IMR-90 (cell line): ENCODE data around the gene BTK. TPM values are rescaled to one million over a fixed set of nuclear protein-coding genes. Genes with fewer than 3 reads are reported as not detected.

Source experiments
- microRNA-seq, 2 experiments: library from miRNA; stranded (forward) in 1 of 2; unstranded in 1 of 2; fragments of 10-50 nt in 1 of 2; fragments of <30 nt in 1 of 2; gene quantifications in 1 of 2; microRNA quantifications in 1 of 2; one replicate each; pipeline versions ENCODE3 to v1.1.0; 2013 to 2020; ENCODE audit not compliant: insufficient read depth in 1 of 2, insufficient read length in 1 of 2, unreplicated experiment in 1 of 2
- polyA plus RNA-seq, 3 experiments: library from polyadenylated mRNA; depleted of rRNA; stranded (reverse); fragments of >200 nt; gene quantifications; 2 replicates each; pipeline ENCODE4 v1.2.3, GENCODE V29; 2012; ENCODE audit warnings: low replicate concordance in 1 of 3
- small RNA-seq, 5 experiments: library from RNA; depleted of rRNA; stranded (forward); fragments of <200 nt; gene quantifications; one replicate each; pipeline ENCODE3, GENCODE V24; 2012
- total RNA-seq: library from RNA; depleted of rRNA; stranded (reverse); fragments of >200 nt; gene quantifications from 2 replicates; pipeline ENCODE4 v1.2.3, GENCODE V29; 2012; rRNA removed

The BTK gene
- total and polyA plus RNA-seq, 2 of the 4 experiments (the other 2 are of a cell fraction) = not detected

Small RNA genes lying within 50 kb of the gene (microRNA-seq; reads per million reads assigned to microRNA genes)
- not detected for gene RNU6-934P (ENCODE audit: insufficient read depth, insufficient read length)

Small RNA genes lying within 50 kb of the gene (small RNA-seq; reads per million reads assigned to genes)
- 0 reads per million in 5 experiments for gene RNU6-934P

Other genes with a start within 250 kb of the BTK start
- gene DRP2, start 166.4 kb downstream of the BTK start, total RNA-seq = 6.9 and 7.0 TPM in 2 replicates
- 6.4 and 7.9 TPM in 2 replicates for gene DRP2, start 166.4 kb downstream of the BTK start, polyA plus RNA-seq (2012; rRNA removed)
- 0.18 and 0.28 TPM in 2 replicates for gene TAF7L, start 94.9 kb downstream of the BTK start, total RNA-seq
- 0.22 TPM in 2 replicates for gene TAF7L, start 94.9 kb downstream of the BTK start, polyA plus RNA-seq (2012; rRNA removed)
- gene TIMM8A, start 37.4 kb downstream of the BTK start, total RNA-seq = 2.2 and 3.1 TPM in 2 replicates
- 10.3 and 11.6 TPM in 2 replicates for gene TIMM8A, start 37.4 kb downstream of the BTK start, polyA plus RNA-seq (2012; rRNA removed)
- 677 and 1,679 TPM in 2 replicates for gene RPL36A, start 4.8 kb upstream of the BTK start, total RNA-seq
- 1,999 and 2,412 TPM in 2 replicates for gene RPL36A, start 4.8 kb upstream of the BTK start, polyA plus RNA-seq (2012; rRNA removed)
- 37.2 and 38.7 TPM in 2 replicates for gene GLA, start 21.7 kb upstream of the BTK start, total RNA-seq
- gene GLA, start 21.7 kb upstream of the BTK start, polyA plus RNA-seq (2012; rRNA removed) = 26.4 and 27.9 TPM in 2 replicates
- 54.3 and 95.3 TPM in 2 replicates for gene HNRNPH2, start 22.0 kb upstream of the BTK start, total RNA-seq
- gene HNRNPH2, start 22.0 kb upstream of the BTK start, polyA plus RNA-seq (2012; rRNA removed) = 31.4 and 42.8 TPM in 2 replicates
- gene ARMCX4, start 99.3 kb upstream of the BTK start, total RNA-seq = 2.3 and 3.1 TPM in 2 replicates
- 3.3 and 4.2 TPM in 2 replicates for gene ARMCX4, start 99.3 kb upstream of the BTK start, polyA plus RNA-seq (2012; rRNA removed)
- gene ARMCX1, start 164.4 kb upstream of the BTK start, total RNA-seq = 22.9 and 31.1 TPM in 2 replicates
- 13.6 and 14.2 TPM in 2 replicates for gene ARMCX1, start 164.4 kb upstream of the BTK start, polyA plus RNA-seq (2012; rRNA removed)
- 26.7 and 29.0 TPM in 2 replicates for gene ARMCX6, start 231.8 kb upstream of the BTK start, total RNA-seq
- gene ARMCX6, start 231.8 kb upstream of the BTK start, polyA plus RNA-seq (2012; rRNA removed) = 77.4 and 81.3 TPM in 2 replicates
- gene ARMCX3, start 237.0 kb upstream of the BTK start, total RNA-seq = 42.1 and 64.2 TPM in 2 replicates
- 35.3 and 48.5 TPM in 2 replicates for gene ARMCX3, start 237.0 kb upstream of the BTK start, polyA plus RNA-seq (2012; rRNA removed)